ENCODE measurements around the gene DPP7.

The DPP7 gene

GRCh38 chr9:137113385-137114159 lies 961 bp downstream of the DPP7 start:
- Histone ChIP-seq H3K4ac (ENCODE audit: low read depth, low read length) (no peak overlapping the region), H3K14ac (ENCODE audit: low read length) (no peak overlapping the region), H2AFZ (ENCODE audit: insufficient read depth, low read length, poor library complexity) (no peak overlapping the region), H2BK120ac (ENCODE audit: insufficient read depth, low read length, poor library complexity) (no peak overlapping the region), H3K27me3 (ENCODE audit: insufficient read depth, low read length) (peaks cover 24% of the 10 kb centered on the region), H3K36me3 (ENCODE audit: control insufficient read depth in 1 of 2, insufficient read depth in 2 of 2, low read length in 2 of 2) (peaks cover 11 to 15% of the 10 kb centered on the region in 2 experiments), H3K9me3 (ENCODE audit: insufficient read depth, low read depth, low read length) (no peaks in the 10 kb centered on the region), H4K12ac (ENCODE audit: low read depth, low read length) (no peak overlapping the region), H3K27ac (ENCODE audit: low read depth, low read length) (no peak overlapping the region), H3K9ac (ENCODE audit: low read length) (no peak overlapping the region), H3K23ac (ENCODE audit: low read length) (no peak overlapping the region), H3K79me2 (ENCODE audit: control insufficient read depth, insufficient read depth, low read length, poor library complexity) (no peaks in the 10 kb centered on the region), H2BK5ac (ENCODE audit: low read depth, low read length, poor library complexity) (no peak overlapping the region), H2BK12ac (ENCODE audit: low read length) (no peak overlapping the region), H2AK5ac (ENCODE audit: low read length) (no peak overlapping the region), H3K4me1 (ENCODE audit: control insufficient read depth in 1 of 2, insufficient read depth in 2 of 2, low read length in 2 of 2) (no peaks in the 10 kb centered on the region), H3K4me2 (ENCODE audit: low read length) (no peak overlapping the region), H3K79me1 (ENCODE audit: low read length) (no peaks in the 10 kb centered on the region), H4K91ac (ENCODE audit: low read depth, low read length) (no peak overlapping the region), H4K8ac (ENCODE audit: low read depth, low read length) (no peak overlapping the region), H3K18ac (ENCODE audit: low read length) (no peak overlapping the region), H3K4me3 (ENCODE audit: low read depth, low read length) (no peak overlapping the region)
- WGBS (ENCODE audit: extremely low coverage, insufficient coverage, insufficient read length) = no CpG with 5 or more reads among the region's 66 CpGs
- DNase-seq = peak in 1 of 2 donors; percentile 30

GRCh38 chr9:137112564-137113384 lies 1.8 kb downstream of the DPP7 start:
- no CpG with 5 or more reads among the region's 42 CpGs for WGBS (ENCODE audit: extremely low coverage, insufficient coverage, insufficient read length)
- Histone ChIP-seq H3K27me3 (ENCODE audit: insufficient read depth, low read length) (peaks cover 24% of the 10 kb centered on the region), H3K4me1 (ENCODE audit: control insufficient read depth in 1 of 2, insufficient read depth in 2 of 2, low read length in 2 of 2) (no peaks in the 10 kb centered on the region), H3K18ac (ENCODE audit: low read length) (no peak overlapping the region), H3K27ac (ENCODE audit: low read depth, low read length) (no peak overlapping the region), H3K4me2 (ENCODE audit: low read length) (no peak overlapping the region), H2BK12ac (ENCODE audit: low read length) (no peak overlapping the region), H3K36me3 (ENCODE audit: control insufficient read depth in 1 of 2, insufficient read depth in 2 of 2, low read length in 2 of 2) (peaks cover 18 to 23% of the 10 kb centered on the region in 2 experiments), H2BK5ac (ENCODE audit: low read depth, low read length, poor library complexity) (no peak overlapping the region), H3K23ac (ENCODE audit: low read length) (no peak overlapping the region), H3K79me2 (ENCODE audit: control insufficient read depth, insufficient read depth, low read length, poor library complexity) (no peaks in the 10 kb centered on the region), H3K14ac (ENCODE audit: low read length) (no peak overlapping the region), H2AFZ (ENCODE audit: insufficient read depth, low read length, poor library complexity) (no peak overlapping the region), H3K79me1 (ENCODE audit: low read length) (no peaks in the 10 kb centered on the region), H4K12ac (ENCODE audit: low read depth, low read length) (no peak overlapping the region), H3K4ac (ENCODE audit: low read depth, low read length) (no peak overlapping the region), H2BK120ac (ENCODE audit: insufficient read depth, low read length, poor library complexity) (no peak overlapping the region), H2AK5ac (ENCODE audit: low read length) (no peak overlapping the region), H4K8ac (ENCODE audit: low read depth, low read length) (no peak overlapping the region), H4K91ac (ENCODE audit: low read depth, low read length) (no peak overlapping the region), H3K9ac (ENCODE audit: low read length) (no peak overlapping the region), H3K9me3 (ENCODE audit: insufficient read depth, low read depth, low read length) (no peaks in the 10 kb centered on the region), H3K4me3 (ENCODE audit: low read depth, low read length) (no peak overlapping the region)
- DNase-seq = no peak

GRCh38 chr9:137111788-137112563 lies 2.6 kb downstream of the DPP7 start:
- H3K36me3 ChIP-seq (ENCODE audit: control insufficient read depth in 1 of 2, insufficient read depth in 2 of 2, low read length in 2 of 2) = peaks cover 26 to 31% of the 10 kb centered on the region in 2 experiments
- H3K14ac ChIP-seq (ENCODE audit: low read length) = no peak overlapping the region
- H3K9ac ChIP-seq (ENCODE audit: low read length) = no peak overlapping the region
- H2BK5ac ChIP-seq (ENCODE audit: low read depth, low read length, poor library complexity) = no peak overlapping the region
- no peaks in the 10 kb centered on the region for H3K4me1 ChIP-seq (ENCODE audit: control insufficient read depth in 1 of 2, insufficient read depth in 2 of 2, low read length in 2 of 2)
- H3K79me1 ChIP-seq (ENCODE audit: low read length) = no peaks in the 10 kb centered on the region
- no peak overlapping the region for H4K91ac ChIP-seq (ENCODE audit: low read depth, low read length)
- no peak overlapping the region for H4K12ac ChIP-seq (ENCODE audit: low read depth, low read length)
- H3K18ac ChIP-seq (ENCODE audit: low read length) = no peak overlapping the region
- H3K23ac ChIP-seq (ENCODE audit: low read length) = no peak overlapping the region
- H3K79me2 ChIP-seq (ENCODE audit: control insufficient read depth, insufficient read depth, low read length, poor library complexity) = no peaks in the 10 kb centered on the region
- H4K8ac ChIP-seq (ENCODE audit: low read depth, low read length) = no peak overlapping the region
- no peak overlapping the region for H2BK12ac ChIP-seq (ENCODE audit: low read length)
- WGBS (ENCODE audit: extremely low coverage, insufficient coverage, insufficient read length) = no CpG with 5 or more reads among the region's 35 CpGs
- DNase-seq = no peak
- no peak overlapping the region for H2AFZ ChIP-seq (ENCODE audit: insufficient read depth, low read length, poor library complexity)
- H2AK5ac ChIP-seq (ENCODE audit: low read length) = no peak overlapping the region
- H3K4me2 ChIP-seq (ENCODE audit: low read length) = no peak overlapping the region
- no peaks in the 10 kb centered on the region for H3K9me3 ChIP-seq (ENCODE audit: insufficient read depth, low read depth, low read length)
- no peak overlapping the region for H3K4me3 ChIP-seq (ENCODE audit: low read depth, low read length)
- no peak overlapping the region for H2BK120ac ChIP-seq (ENCODE audit: insufficient read depth, low read length, poor library complexity)
- H3K27me3 ChIP-seq (ENCODE audit: insufficient read depth, low read length) = peaks cover 24% of the 10 kb centered on the region
- H3K4ac ChIP-seq (ENCODE audit: low read depth, low read length) = no peak overlapping the region
- no peak overlapping the region for H3K27ac ChIP-seq (ENCODE audit: low read depth, low read length)
